Measurements from ENCODE around the gene SLC25A17. TPM values are rescaled to one million over a fixed set of nuclear protein-coding genes. Genes with fewer than 3 reads are reported as not detected.

The SLC25A17 gene
- total RNA-seq, 1 experiment from 2014 or later, result 51.6 TPM

GRCh38 chr22:40862537-40862936 is 43.4 kb upstream of the SLC25A17 start:
- Histone ChIP-seq H3K9me3 (ENCODE audit: low read depth, low read length, poor library complexity, severe bottlenecking) (no peaks in the 10 kb centered on the region), H3K36me3 (ENCODE audit: insufficient read depth, low read length, poor library complexity, severe bottlenecking) (peaks cover 17% of the 10 kb centered on the region), H3K4me1 (ENCODE audit: insufficient read depth, low read length, poor library complexity, severe bottlenecking) (peaks cover 4% of the 10 kb centered on the region), H3K27me3 (replicated peaks; ENCODE audit: insufficient read depth, low read depth, low read length, poor library complexity) (no peaks in the 10 kb centered on the region), H3K4me3 (ENCODE audit: low read depth, low read length, poor library complexity, severe bottlenecking) (no peak overlapping the region), H3K27ac (ENCODE audit: low read depth, low read length, poor library complexity, severe bottlenecking) (no peak overlapping the region)
- no TSS peak for BruUV-seq (replicated peaks)
- intact Hi-C loops (cut with micrococcal nuclease; ENCODE audit: unreplicated experiment), result no loop called here
- POLR2A ChIA-PET (ENCODE audit: low non-redundant PET), result no interaction called here
- no peak for DNase-seq (ENCODE audit: low spot score)
- TF ChIP-seq EZH2 (IDR thresholded peaks at IDR 0.05; ENCODE audit: borderline replicate concordance, low read depth, low read length, poor library complexity, severe bottlenecking) (no peak), CTCF (conservative IDR thresholded peaks at IDR 0.05; ENCODE audit: low read depth, low read length) (no peak)
- CTCF ChIA-PET, result no interaction called here

- intact Hi-C loops (cut with micrococcal nuclease; ENCODE audit: unreplicated experiment), result no loop called here
- TF ChIP-seq CTCF (conservative IDR thresholded peaks at IDR 0.05; ENCODE audit: low read depth, low read length), result no peak
- TF ChIP-seq EZH2 (IDR thresholded peaks at IDR 0.05; ENCODE audit: borderline replicate concordance, low read depth, low read length, poor library complexity, severe bottlenecking), result no peak
- Histone ChIP-seq H3K27ac (ENCODE audit: low read depth, low read length, poor library complexity, severe bottlenecking) (no peak within 1 kb of the TSS), H3K27me3 (replicated peaks; ENCODE audit: insufficient read depth, low read depth, low read length, poor library complexity) (no peaks in the 10 kb centered on the region), H3K9me3 (ENCODE audit: low read depth, low read length, poor library complexity, severe bottlenecking) (no peaks in the 10 kb centered on the region), H3K4me3 (ENCODE audit: low read depth, low read length, poor library complexity, severe bottlenecking) (no peak within 1 kb of the TSS), H3K36me3 (ENCODE audit: insufficient read depth, low read length, poor library complexity, severe bottlenecking) (peaks cover 17% of the 10 kb centered on the region), H3K4me1 (ENCODE audit: insufficient read depth, low read length, poor library complexity, severe bottlenecking) (peaks cover 4% of the 10 kb centered on the region)
- DNase-seq (ENCODE audit: low spot score), result no peak
- POLR2A ChIA-PET (ENCODE audit: low non-redundant PET), result no interaction called here
- no TSS peak for BruUV-seq (replicated peaks)
- CTCF ChIA-PET, result interaction anchor here (1.5 kb wide), 1 partner anchor 179 kb away, joined by 4 read pairs; no protein-coding TSS in a partner anchor
Observed at GRCh38 chr22:40862013-40862412, 42.9 kb upstream of the SLC25A17 start, which contains the start of gene DNAJB7. Gene DNAJB7 (minus strand): TSS chr22:40862113. CDS start chr22:40861994, 119 bp downstream.

- no peak for DNase-seq (ENCODE audit: low spot score)
- POLR2A ChIA-PET (ENCODE audit: low non-redundant PET), result interaction anchor here (0.6 kb wide), 1 partner anchor 514 kb away, joined by 3 read pairs; no protein-coding TSS in a partner anchor
- CTCF ChIA-PET, result interaction anchor here (0.7 to 1.1 kb wide), 2 partner anchors 41 to 175 kb away, joined by 3 to 4 read pairs; no protein-coding TSS in a partner anchor
- no peak for TF ChIP-seq EZH2 (IDR thresholded peaks at IDR 0.05; ENCODE audit: borderline replicate concordance, low read depth, low read length, poor library complexity, severe bottlenecking)
- no peak for TF ChIP-seq CTCF (conservative IDR thresholded peaks at IDR 0.05; ENCODE audit: low read depth, low read length)
- intact Hi-C loops (cut with micrococcal nuclease; ENCODE audit: unreplicated experiment), result no loop called here
- H3K4me1 ChIP-seq (ENCODE audit: insufficient read depth, low read length, poor library complexity, severe bottlenecking), result peaks cover 8% of the 10 kb centered on the region
- H3K27me3 ChIP-seq (replicated peaks; ENCODE audit: insufficient read depth, low read depth, low read length, poor library complexity), result no peaks in the 10 kb centered on the region
- TSS peak; percentile 60 for BruUV-seq (replicated peaks)
- peaks cover 17% of the 10 kb centered on the region for H3K36me3 ChIP-seq (ENCODE audit: insufficient read depth, low read length, poor library complexity, severe bottlenecking)
- H3K27ac ChIP-seq (ENCODE audit: low read depth, low read length, poor library complexity, severe bottlenecking), result peak overlapping the region; percentile 98
- peak overlapping the region; percentile 75 for H3K4me3 ChIP-seq (ENCODE audit: low read depth, low read length, poor library complexity, severe bottlenecking)
- H3K9me3 ChIP-seq (ENCODE audit: low read depth, low read length, poor library complexity, severe bottlenecking), result no peaks in the 10 kb centered on the region
Observed at GRCh38 chr22:40857309-40857855, 38.2 kb upstream of the SLC25A17 start.
